NCI-H1694 treated with DMSO at 0.1 percent for 48 hours (cell line): Measurements from ENCODE around the gene MAPK8IP3.

ENCODE experiments used
- DNase-seq: peaks from one replicate; lab custom pipeline; 2025; lab: John Stamatoyannopoulos, UW

The MAPK8IP3 gene

GRCh38 chr16:1763521-1764511 lies 57.8 kb downstream of the MAPK8IP3 start:
- DNase-seq = peak; percentile 13

GRCh38 chr16:1764971-1765370 lies 59.0 kb downstream of the MAPK8IP3 start:
- DNase-seq = no peak

GRCh38 chr16:1765826-1766225 lies 59.8 kb downstream of the MAPK8IP3 start:
- DNase-seq = no peak

GRCh38 chr16:1766231-1766630 lies 60.2 kb downstream of the MAPK8IP3 start:
- DNase-seq = no peak

- no peak for DNase-seq
These were observed 60.7 kb downstream of the MAPK8IP3 start for GRCh38 chr16:1766701-1767100.

GRCh38 chr16:1767116-1767994 lies 61.4 kb downstream of the MAPK8IP3 start:
- DNase-seq = no peak

- DNase-seq = no peak
These were observed 62.2 kb downstream of the MAPK8IP3 start for GRCh38 chr16:1768061-1768766.

- DNase-seq = no peak
These were observed 62.9 kb downstream of the MAPK8IP3 start for GRCh38 chr16:1768767-1769401.

GRCh38 chr16:1769402-1770300 lies 63.7 kb downstream of the MAPK8IP3 start:
- DNase-seq = no peak

- DNase-seq = no peak
These were observed 64.6 kb downstream of the MAPK8IP3 start for GRCh38 chr16:1770328-1771187.

GRCh38 chr16:1771188-1771863 lies 65.3 kb downstream of the MAPK8IP3 start, which contains the start of gene NME3:
NME3 (minus strand) TSS chr16:1771543; CDS start chr16:1771534, 9 bp downstream.
- no peak for DNase-seq

GRCh38 chr16:1771864-1772361 lies 65.9 kb downstream of the MAPK8IP3 start:
- DNase-seq = no peak

GRCh38 chr16:1772362-1772907 lies 66.4 kb downstream of the MAPK8IP3 start, which contains the start of gene EME2:
EME2 (plus strand) TSS chr16:1772810; CDS start chr16:1773228, 418 bp downstream.
- DNase-seq = peak; percentile 15

GRCh38 chr16:1772908-1773702 lies 67.1 kb downstream of the MAPK8IP3 start, which contains the start of gene MRPS34:
MRPS34 (minus strand) TSS chr16:1773134; CDS start chr16:1773119, 15 bp downstream.
- peak; percentile 39 for DNase-seq

- no peak for DNase-seq
These were observed 67.9 kb downstream of the MAPK8IP3 start for GRCh38 chr16:1773703-1774447.

- no peak for DNase-seq
These were observed 68.4 kb downstream of the MAPK8IP3 start for GRCh38 chr16:1774448-1774780.
